T-helper 9 cell (primary cell): ENCODE data around the gene CNTN2.

Experiments used
- DNase-seq: peaks from one replicate; pipeline ENCODE4 v3.0.0-alpha.2; 2020
- total RNA-seq, 2 donors: gene quantifications; one replicate each; lab custom pipeline; 2026; lab: John Stamatoyannopoulos, UW

The CNTN2 gene
- total RNA-seq: 0 reads per million in 2 donors

GRCh38 chr1:205042911-205043806 lies at the start of gene CNTN2:
TSS of gene CNTN2 (plus strand) at chr1:205043212. CDS start at chr1:205053186, 9,974 bp downstream.
- DNase-seq: no peak

GRCh38 chr1:204994086-204994862 lies 48.7 kb upstream of the CNTN2 start:
- DNase-seq: no peak

- DNase-seq: no peak
Measured at GRCh38 chr1:204996981-204997380, 46.0 kb upstream of the CNTN2 start.

- DNase-seq: no peak
Measured at GRCh38 chr1:204997591-204998355, 45.2 kb upstream of the CNTN2 start.

- no peak for DNase-seq
Measured at GRCh38 chr1:205001162-205001561, 41.9 kb upstream of the CNTN2 start.

- no peak for DNase-seq
Measured at GRCh38 chr1:205002705-205003104, 40.3 kb upstream of the CNTN2 start.

- no peak for DNase-seq
Measured at GRCh38 chr1:205003358-205004131, 39.5 kb upstream of the CNTN2 start.

GRCh38 chr1:205004351-205004750 lies 38.7 kb upstream of the CNTN2 start:
- DNase-seq: no peak

- DNase-seq: no peak
Measured at GRCh38 chr1:205008896-205009295, 34.1 kb upstream of the CNTN2 start.

- DNase-seq: no peak
Measured at GRCh38 chr1:205009670-205010069, 33.3 kb upstream of the CNTN2 start.

- no peak for DNase-seq
Measured at GRCh38 chr1:205012391-205013140, 30.4 kb upstream of the CNTN2 start.

GRCh38 chr1:205013683-205014367 lies 29.2 kb upstream of the CNTN2 start:
- DNase-seq: no peak

GRCh38 chr1:205014783-205015182 lies 28.2 kb upstream of the CNTN2 start:
- DNase-seq: no peak

GRCh38 chr1:205015241-205015640 lies 27.8 kb upstream of the CNTN2 start:
- no peak for DNase-seq

GRCh38 chr1:205016075-205016474 lies 26.9 kb upstream of the CNTN2 start:
- DNase-seq: no peak

- DNase-seq: no peak
Measured at GRCh38 chr1:205016584-205016983, 26.4 kb upstream of the CNTN2 start.

GRCh38 chr1:205017001-205017400 lies 26.0 kb upstream of the CNTN2 start:
- DNase-seq: no peak

- DNase-seq: no peak
Measured at GRCh38 chr1:205017766-205018165, 25.2 kb upstream of the CNTN2 start.

- DNase-seq: no peak
Measured at GRCh38 chr1:205018381-205018780, 24.6 kb upstream of the CNTN2 start.

- DNase-seq: no peak
Measured at GRCh38 chr1:205020466-205020865, 22.5 kb upstream of the CNTN2 start.

GRCh38 chr1:205024679-205025078 lies 18.3 kb upstream of the CNTN2 start:
- DNase-seq: no peak
